DMS 273 (cell line): ENCODE results near the gene JMJD4.
A peak's percentile ranks its signal among the peaks of the same experiment; 100 is the strongest.

Experiments used
- DNase-seq: peaks from one replicate; lab custom pipeline; 2025; ENCODE audit not compliant: unreplicated experiment; lab: John Stamatoyannopoulos, UW

JMJD4 gene

GRCh38 chr1:227769047-227769935 lies 34.2 kb upstream of the JMJD4 start:
- no peak for DNase-seq

- no peak for DNase-seq
These were observed 33.5 kb upstream of the JMJD4 start for GRCh38 chr1:227768640-227769039.

- no peak for DNase-seq
These were observed 33.0 kb upstream of the JMJD4 start for GRCh38 chr1:227768125-227768439.

- DNase-seq = no peak
These were observed 32.5 kb upstream of the JMJD4 start for GRCh38 chr1:227767401-227768124.

- DNase-seq = peak; percentile 53
These were observed 31.7 kb upstream of the JMJD4 start for GRCh38 chr1:227766653-227767277.

GRCh38 chr1:227766015-227766634 lies 31.0 kb upstream of the JMJD4 start:
- DNase-seq = peak; percentile 66

- no peak for DNase-seq
These were observed 30.3 kb upstream of the JMJD4 start for GRCh38 chr1:227765261-227766014.

- DNase-seq = no peak
These were observed 28.9 kb upstream of the JMJD4 start for GRCh38 chr1:227764019-227764391.

GRCh38 chr1:227763246-227764018 lies 28.3 kb upstream of the JMJD4 start:
- DNase-seq = no peak

- DNase-seq = peak; percentile 95
These were observed 27.3 kb upstream of the JMJD4 start for GRCh38 chr1:227762231-227762911.

GRCh38 chr1:227761621-227762230 lies 26.6 kb upstream of the JMJD4 start:
- no peak for DNase-seq

GRCh38 chr1:227760377-227760776 lies 25.3 kb upstream of the JMJD4 start:
- no peak for DNase-seq

GRCh38 chr1:227759341-227760300 lies 24.5 kb upstream of the JMJD4 start:
- peak; percentile 96 for DNase-seq

- DNase-seq = no peak
These were observed 23.3 kb upstream of the JMJD4 start for GRCh38 chr1:227758366-227758765.

GRCh38 chr1:227757781-227758180 lies 22.7 kb upstream of the JMJD4 start:
- DNase-seq = no peak

GRCh38 chr1:227756172-227756959 lies 21.3 kb upstream of the JMJD4 start:
- no peak for DNase-seq

GRCh38 chr1:227754958-227755357 lies 19.9 kb upstream of the JMJD4 start:
- peak; percentile 61 for DNase-seq
